ENCODE measurements around the gene ATXN10.

DNA sequence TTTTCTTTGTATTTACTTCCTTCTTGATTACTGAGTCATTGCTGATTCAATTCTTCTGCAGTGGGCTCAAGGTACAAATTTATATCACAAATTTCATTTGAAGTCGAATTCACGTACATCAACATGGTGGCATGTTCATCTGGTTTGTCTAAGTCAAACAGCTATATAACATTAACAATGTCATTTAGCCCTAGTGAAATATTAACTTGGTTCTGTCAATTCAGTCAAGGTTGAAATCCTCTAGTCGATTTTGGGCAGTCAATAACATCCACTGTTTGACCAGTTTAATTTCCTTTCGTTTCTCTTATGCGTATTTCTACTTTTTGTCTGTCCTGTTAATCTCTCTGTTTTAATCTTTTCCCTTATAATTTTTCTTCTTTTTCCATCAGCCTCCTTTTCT lies 4.1 kb upstream of the ATXN10 start:
- TF ChIP-seq, protein P1, sequence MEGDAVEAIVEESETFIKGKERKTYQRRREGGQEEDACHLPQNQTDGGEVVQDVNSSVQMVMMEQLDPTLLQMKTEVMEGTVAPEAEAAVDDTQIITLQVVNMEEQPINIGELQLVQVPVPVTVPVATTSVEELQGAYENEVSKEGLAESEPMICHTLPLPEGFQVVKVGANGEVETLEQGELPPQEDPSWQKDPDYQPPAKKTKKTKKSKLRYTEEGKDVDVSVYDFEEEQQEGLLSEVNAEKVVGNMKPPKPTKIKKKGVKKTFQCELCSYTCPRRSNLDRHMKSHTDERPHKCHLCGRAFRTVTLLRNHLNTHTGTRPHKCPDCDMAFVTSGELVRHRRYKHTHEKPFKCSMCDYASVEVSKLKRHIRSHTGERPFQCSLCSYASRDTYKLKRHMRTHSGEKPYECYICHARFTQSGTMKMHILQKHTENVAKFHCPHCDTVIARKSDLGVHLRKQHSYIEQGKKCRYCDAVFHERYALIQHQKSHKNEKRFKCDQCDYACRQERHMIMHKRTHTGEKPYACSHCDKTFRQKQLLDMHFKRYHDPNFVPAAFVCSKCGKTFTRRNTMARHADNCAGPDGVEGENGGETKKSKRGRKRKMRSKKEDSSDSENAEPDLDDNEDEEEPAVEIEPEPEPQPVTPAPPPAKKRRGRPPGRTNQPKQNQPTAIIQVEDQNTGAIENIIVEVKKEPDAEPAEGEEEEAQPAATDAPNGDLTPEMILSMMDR (IDR thresholded peaks at IDR 0.05) = no peak
- no peak for TF ChIP-seq EZH2 (IDR thresholded peaks at IDR 0.05; ENCODE audit: borderline replicate concordance, insufficient read depth, low read depth, low read length, poor library complexity, severe bottlenecking)
